22Rv1 (cell line): Measurements from ENCODE around the gene UQCC5.

ENCODE experiments used
- CTCF ChIP-seq: fragments of 450-650 bp; IDR thresholded peaks from 2 replicates; pipeline ENCODE4 v1.5.1; 2017; ENCODE audit warnings: mild to moderate bottlenecking
- ZFX ChIP-seq: fragments of 450-650 bp; IDR thresholded peaks from 2 replicates; pipeline ENCODE4 v1.6.1; 2017; ENCODE audit warnings: antibody characterized with exemption, borderline replicate concordance

GRCh38 chr3:52490939-52491526, 45.4 kb upstream of the UQCC5 start:
- TF ChIP-seq CTCF (no peak), ZFX (no peak)
